Osteocyte (in vitro differentiated cells): ENCODE data around the gene CLSTN3. TPM values are rescaled to one million over a fixed set of nuclear protein-coding genes. Genes with fewer than 3 reads are reported as not detected.

Experiments used
- DNase-seq: peaks from one replicate; pipeline ENCODE4 v3.0.0; 2021; ENCODE audit warnings: mixed read lengths; ENCODE audit not compliant: unreplicated experiment; ENCODE audit errors: extremely low spot score
- H3K27ac Mint-ChIP-seq: one replicate; pipeline ENCODE4 v1.8.0; 2021; ENCODE audit warnings: mild to moderate bottlenecking, mixed read lengths; ENCODE audit not compliant: unreplicated experiment
- H3K27me3 Mint-ChIP-seq: one replicate; pipeline ENCODE4 v1.8.0; 2021; ENCODE audit warnings: mixed read lengths; ENCODE audit not compliant: unreplicated experiment
- H3K36me3 Mint-ChIP-seq: one replicate; pipeline ENCODE4 v1.8.0; 2021; ENCODE audit warnings: mixed read lengths; ENCODE audit not compliant: unreplicated experiment
- H3K4me1 Mint-ChIP-seq: one replicate; pipeline ENCODE4 v1.8.0; 2021; ENCODE audit warnings: mixed read lengths; ENCODE audit not compliant: unreplicated experiment
- H3K4me3 Mint-ChIP-seq: one replicate; pipeline ENCODE4 v1.8.0; 2021; ENCODE audit warnings: mild to moderate bottlenecking, moderate library complexity, mixed read lengths; ENCODE audit not compliant: unreplicated experiment
- H3K9me3 Mint-ChIP-seq: one replicate; pipeline ENCODE4 v1.8.0; 2021; ENCODE audit warnings: mixed read lengths; ENCODE audit not compliant: unreplicated experiment
- total RNA-seq: library from RNA; stranded (reverse); gene quantifications from 2 replicates; pipeline ENCODE4 v1.2.1, GENCODE V29; 2021
- TF ChIP-seq, protein P1 (sequence below): fragments of 200-600 bp; sonication (generic); IDR thresholded peaks from 2 replicates; pipeline ENCODE4 v1.5.0; 2021; ENCODE audit warnings: antibody characterized with exemption, mild to moderate bottlenecking, moderate library complexity

The CLSTN3 gene
- total RNA-seq, 1 donor from 2014 or later: 14.4 TPM

DNA sequence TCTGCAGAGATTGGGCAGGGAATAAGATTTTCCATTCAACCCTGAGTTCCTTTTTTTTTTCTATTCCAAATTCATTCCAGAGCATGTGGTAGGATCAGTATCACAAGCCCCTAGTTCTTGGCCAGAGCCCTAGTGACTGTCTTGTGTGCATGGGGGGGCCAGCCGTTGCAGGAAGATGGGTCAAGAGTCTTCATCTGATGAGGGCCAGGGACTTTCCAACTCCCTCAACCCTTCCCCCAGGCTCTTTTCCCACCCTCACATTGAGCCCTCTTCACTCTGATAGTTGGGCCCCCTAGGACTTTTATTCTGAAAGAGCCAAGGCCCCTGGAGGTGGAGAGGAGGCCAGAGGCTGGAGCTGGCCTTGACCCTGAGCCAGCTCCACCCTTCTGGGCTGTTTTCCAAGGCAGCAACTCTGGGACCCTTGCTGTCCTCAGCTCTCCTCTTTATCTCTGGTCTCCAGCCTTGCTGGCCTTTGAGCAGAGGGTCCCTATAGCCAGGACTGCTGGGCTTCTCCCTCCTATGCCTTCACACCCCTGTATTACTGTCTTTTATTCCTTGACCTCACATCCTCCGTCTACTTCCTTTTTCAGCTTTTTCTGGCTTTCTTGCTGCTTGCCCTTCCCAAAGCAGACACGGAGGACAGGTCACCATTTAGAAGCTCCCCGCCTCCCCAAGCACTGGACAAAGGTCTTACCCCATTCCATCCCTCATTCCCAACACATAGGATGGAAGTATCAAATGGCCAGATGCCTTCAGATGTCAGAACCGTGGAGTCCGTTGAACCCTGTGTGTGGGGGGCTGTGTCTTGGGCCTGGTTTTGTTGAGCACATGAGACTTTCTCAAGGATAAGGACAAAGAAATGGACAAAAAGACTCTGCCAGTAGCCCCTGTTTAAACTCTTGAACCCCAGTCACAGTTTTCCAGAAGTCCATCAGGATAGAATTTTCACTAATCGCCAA is 7.1 kb upstream of the CLSTN3 start:
- H3K36me3 Mint-ChIP-seq: peaks cover 4% of the 10 kb centered on the region
- H3K4me1 Mint-ChIP-seq: peaks cover 1% of the 10 kb centered on the region
- H3K27ac Mint-ChIP-seq: no peak overlapping the region
- peaks cover 23% of the 10 kb centered on the region for H3K27me3 Mint-ChIP-seq
- no peak overlapping the region for H3K4me3 Mint-ChIP-seq
- TF ChIP-seq, protein P1, sequence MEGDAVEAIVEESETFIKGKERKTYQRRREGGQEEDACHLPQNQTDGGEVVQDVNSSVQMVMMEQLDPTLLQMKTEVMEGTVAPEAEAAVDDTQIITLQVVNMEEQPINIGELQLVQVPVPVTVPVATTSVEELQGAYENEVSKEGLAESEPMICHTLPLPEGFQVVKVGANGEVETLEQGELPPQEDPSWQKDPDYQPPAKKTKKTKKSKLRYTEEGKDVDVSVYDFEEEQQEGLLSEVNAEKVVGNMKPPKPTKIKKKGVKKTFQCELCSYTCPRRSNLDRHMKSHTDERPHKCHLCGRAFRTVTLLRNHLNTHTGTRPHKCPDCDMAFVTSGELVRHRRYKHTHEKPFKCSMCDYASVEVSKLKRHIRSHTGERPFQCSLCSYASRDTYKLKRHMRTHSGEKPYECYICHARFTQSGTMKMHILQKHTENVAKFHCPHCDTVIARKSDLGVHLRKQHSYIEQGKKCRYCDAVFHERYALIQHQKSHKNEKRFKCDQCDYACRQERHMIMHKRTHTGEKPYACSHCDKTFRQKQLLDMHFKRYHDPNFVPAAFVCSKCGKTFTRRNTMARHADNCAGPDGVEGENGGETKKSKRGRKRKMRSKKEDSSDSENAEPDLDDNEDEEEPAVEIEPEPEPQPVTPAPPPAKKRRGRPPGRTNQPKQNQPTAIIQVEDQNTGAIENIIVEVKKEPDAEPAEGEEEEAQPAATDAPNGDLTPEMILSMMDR: no peak
- no peak for DNase-seq
- no peaks in the 10 kb centered on the region for H3K9me3 Mint-ChIP-seq

DNA sequence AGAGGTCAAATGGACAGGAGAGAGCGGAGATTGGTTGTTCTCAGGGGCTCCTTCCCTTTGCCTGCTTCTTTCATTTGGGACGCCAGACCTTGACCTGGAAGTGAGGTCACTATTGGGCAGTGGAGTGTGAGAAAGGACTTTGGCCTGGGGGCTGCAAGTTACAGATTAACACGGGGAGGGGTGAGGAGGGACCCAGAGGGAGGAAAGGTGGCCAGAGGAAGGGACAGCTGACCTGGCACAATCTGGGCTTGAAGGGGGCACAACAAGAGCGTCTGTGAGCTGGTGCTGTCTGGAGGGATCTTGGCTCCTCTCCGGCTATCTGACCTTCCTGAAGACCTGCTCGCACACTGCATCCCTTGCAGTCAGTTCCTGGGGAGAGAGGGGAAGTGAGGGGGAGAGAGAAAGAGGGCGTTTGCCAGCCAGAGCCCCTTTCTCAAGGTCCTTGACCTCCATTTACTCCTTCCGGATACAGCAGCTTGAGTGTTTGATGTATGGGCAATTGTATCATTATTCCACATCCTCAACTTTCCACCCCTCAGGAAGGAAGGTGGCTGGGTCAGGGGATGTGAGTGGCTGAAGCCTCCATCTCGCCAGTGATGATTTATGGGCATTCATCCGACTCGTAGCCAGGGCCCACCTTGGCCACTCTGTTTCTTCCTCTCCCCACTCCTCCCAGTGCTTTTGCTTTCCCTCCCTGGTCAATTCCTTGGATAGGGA is 6.2 kb upstream of the CLSTN3 start:
- TF ChIP-seq, protein P1: no peak
- Mint-ChIP-seq H3K4me1 (peaks cover 3% of the 10 kb centered on the region), H3K27me3 (peaks cover 22% of the 10 kb centered on the region), H3K27ac (no peak overlapping the region), H3K4me3 (no peak overlapping the region), H3K36me3 (peaks cover 4% of the 10 kb centered on the region), H3K9me3 (no peaks in the 10 kb centered on the region)
- DNase-seq: no peak

DNA sequence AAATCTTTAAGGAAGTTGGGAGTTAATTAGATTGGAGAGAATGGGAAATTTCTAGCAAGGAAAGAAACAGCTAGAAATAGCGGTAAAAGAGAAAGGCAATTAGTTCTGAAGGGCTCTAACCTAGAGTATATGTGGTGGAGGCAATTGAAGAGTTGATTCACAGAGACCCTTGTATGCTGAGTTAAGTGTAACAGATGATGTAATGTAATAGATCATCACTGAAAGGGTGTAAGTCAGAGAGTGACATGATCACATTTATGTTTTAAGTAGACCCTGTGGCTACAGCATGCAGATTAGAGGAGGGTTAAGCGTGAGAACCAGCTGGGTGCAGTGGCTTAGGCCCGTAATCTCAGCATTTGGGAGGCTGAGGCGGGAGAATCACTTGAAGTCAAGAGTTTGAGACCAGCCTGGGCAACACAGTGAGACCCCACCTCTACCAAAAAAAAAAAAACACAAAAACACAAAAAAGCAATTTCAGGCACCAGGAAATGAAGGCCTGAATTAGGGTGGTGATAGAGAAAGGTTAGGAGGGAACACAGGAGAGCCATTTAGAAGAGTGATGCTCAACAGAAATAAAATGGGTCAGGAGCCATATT is 4.4 kb upstream of the CLSTN3 start:
- TF ChIP-seq, protein P1: no peak
- H3K4me1 Mint-ChIP-seq: peaks cover 19% of the 10 kb centered on the region

DNA sequence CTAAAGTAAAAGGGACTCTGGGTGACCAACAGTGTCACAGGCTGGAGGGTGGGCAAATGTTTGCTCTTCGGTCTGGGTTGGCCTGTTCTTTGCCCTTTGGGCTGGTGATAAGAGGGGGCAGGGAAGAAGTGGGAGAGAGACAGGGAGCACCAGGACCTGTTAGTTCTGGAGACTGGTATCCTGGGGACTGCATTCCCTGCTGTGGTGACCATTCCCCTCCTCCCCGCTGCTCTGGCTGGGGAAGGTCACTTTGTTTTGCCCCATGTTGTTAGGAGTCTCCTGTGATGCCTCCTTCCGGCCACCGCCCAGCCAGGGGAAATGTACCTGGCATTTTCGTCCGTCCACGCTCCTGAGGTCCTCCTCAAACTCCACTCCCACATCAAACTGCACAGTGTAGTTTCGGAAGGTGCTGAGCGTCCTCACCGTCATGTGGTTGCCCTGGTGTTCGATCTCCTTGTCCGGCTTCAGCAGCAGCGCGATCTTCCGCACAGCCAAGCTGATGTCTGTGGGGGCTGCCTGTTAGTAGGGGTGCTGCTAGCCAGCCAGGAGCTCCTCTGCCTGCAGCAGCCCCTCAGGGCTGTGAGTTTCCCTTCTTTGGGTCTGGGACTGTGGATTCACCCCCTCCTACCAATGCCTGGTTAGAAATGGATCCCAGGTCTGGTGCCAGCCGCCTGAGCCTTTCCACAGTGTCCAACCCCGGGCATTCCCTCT is 2.1 kb upstream of the CLSTN3 start:
- no peaks in the 10 kb centered on the region for H3K9me3 Mint-ChIP-seq
- peaks cover 25% of the 10 kb centered on the region for H3K27me3 Mint-ChIP-seq
- TF ChIP-seq, protein P1: no peak
- H3K36me3 Mint-ChIP-seq: peaks cover 4% of the 10 kb centered on the region
- no peak for DNase-seq
- no peak overlapping the region for H3K27ac Mint-ChIP-seq
- peak overlapping the region; percentile 44 for H3K4me3 Mint-ChIP-seq
- peaks cover 24% of the 10 kb centered on the region for H3K4me1 Mint-ChIP-seq

More for the DNA sequence above, 4.4 kb upstream of the CLSTN3 start:
- Mint-ChIP-seq H3K27ac (no peak overlapping the region), H3K9me3 (no peaks in the 10 kb centered on the region), H3K36me3 (peaks cover 4% of the 10 kb centered on the region), H3K4me3 (no peak overlapping the region), H3K27me3 (peaks cover 25% of the 10 kb centered on the region)
- DNase-seq: no peak
